ENCODE results near the gene UBAC2. TPM values are rescaled to one million over a fixed set of nuclear protein-coding genes. Genes with fewer than 3 reads are reported as not detected.
A peak's percentile ranks its signal among the peaks of the same experiment; 100 is the strongest.

The UBAC2 gene
- total RNA-seq, 1 donor from 2014 or later: 87.7 TPM

- Histone ChIP-seq H4K20me1 (ENCODE audit: low read depth) (no peaks in the 10 kb centered on the region), H3K27ac (no peak overlapping the region), H3K4me3 (no peak overlapping the region), H3K27me3 (no peaks in the 10 kb centered on the region), H3F3A (ENCODE audit: low read depth) (no peaks in the 10 kb centered on the region), H3K79me2 (ENCODE audit: low read depth) (no peaks in the 10 kb centered on the region), H2AFZ (replicated peaks) (no peak overlapping the region), H3K36me3 (no peaks in the 10 kb centered on the region), H3K4me1 (peaks cover 13% of the 10 kb centered on the region), H3K9ac (no peak overlapping the region), H3K9me3 (ENCODE audit: low read depth) (no peaks in the 10 kb centered on the region), H3K4me2 (no peak overlapping the region)
- TF ChIP-seq EZH2 (IDR thresholded peaks at IDR 0.05) (no peak), EZH2phosphoT487 (IDR thresholded peaks at IDR 0.05) (no peak), CTCF (IDR thresholded peaks at IDR 0.05) (no peak)
- H3K27ac Mint-ChIP-seq: no peak overlapping the region
- H3K4me1 Mint-ChIP-seq: peaks cover 18% of the 10 kb centered on the region
- no peaks in the 10 kb centered on the region for H3K9me3 Mint-ChIP-seq
- H3K36me3 Mint-ChIP-seq: no peaks in the 10 kb centered on the region
- no peak for DNase-seq (ENCODE audit: low spot score)
- peak overlapping the region; percentile 14 for H3K4me3 Mint-ChIP-seq
- H3K27me3 Mint-ChIP-seq (ENCODE audit: insufficient read depth, low read depth): peaks cover 12% of the 10 kb centered on the region
Observed at GRCh38 chr13:99418103-99418842, 217.6 kb downstream of the UBAC2 start.

GRCh38 chr13:99418843-99419140 is 218.1 kb downstream of the UBAC2 start:
- peak overlapping the region; percentile 14 for H3K4me3 Mint-ChIP-seq
- H3K4me1 Mint-ChIP-seq: peaks cover 18% of the 10 kb centered on the region
- no peaks in the 10 kb centered on the region for H3K36me3 ChIP-seq
- H3K27me3 ChIP-seq: no peaks in the 10 kb centered on the region
- no peaks in the 10 kb centered on the region for H3K36me3 Mint-ChIP-seq
- H3K9ac ChIP-seq: no peak overlapping the region
- no peak overlapping the region for H3K4me3 ChIP-seq
- no peaks in the 10 kb centered on the region for H4K20me1 ChIP-seq (ENCODE audit: low read depth)
- no peak for DNase-seq (ENCODE audit: low spot score)
- H3K9me3 Mint-ChIP-seq: no peaks in the 10 kb centered on the region
- H3K27me3 Mint-ChIP-seq (ENCODE audit: insufficient read depth, low read depth): peaks cover 12% of the 10 kb centered on the region
- TF ChIP-seq EZH2phosphoT487 (IDR thresholded peaks at IDR 0.05) (no peak), EZH2 (IDR thresholded peaks at IDR 0.05) (no peak), CTCF (IDR thresholded peaks at IDR 0.05) (no peak)
- H3K4me2 ChIP-seq: no peak overlapping the region
- no peak overlapping the region for H3K27ac ChIP-seq
- no peaks in the 10 kb centered on the region for H3K9me3 ChIP-seq (ENCODE audit: low read depth)
- no peaks in the 10 kb centered on the region for H3F3A ChIP-seq (ENCODE audit: low read depth)
- H3K27ac Mint-ChIP-seq: no peak overlapping the region
- no peaks in the 10 kb centered on the region for H3K79me2 ChIP-seq (ENCODE audit: low read depth)
- H2AFZ ChIP-seq (replicated peaks): no peak overlapping the region
- H3K4me1 ChIP-seq: peaks cover 13% of the 10 kb centered on the region

- H3F3A ChIP-seq (ENCODE audit: low read depth): no peaks in the 10 kb centered on the region
- H3K27me3 Mint-ChIP-seq (ENCODE audit: insufficient read depth, low read depth): peaks cover 12% of the 10 kb centered on the region
- H3K4me3 Mint-ChIP-seq: peak overlapping the region; percentile 46
- H2AFZ ChIP-seq (replicated peaks): no peak overlapping the region
- no peak overlapping the region for H3K9ac ChIP-seq
- no peak overlapping the region for H3K4me2 ChIP-seq
- H3K4me1 ChIP-seq: peaks cover 13% of the 10 kb centered on the region
- no peaks in the 10 kb centered on the region for H3K36me3 Mint-ChIP-seq
- H3K9me3 Mint-ChIP-seq: no peaks in the 10 kb centered on the region
- no peak for TF ChIP-seq CTCF (IDR thresholded peaks at IDR 0.05)
- no peak for TF ChIP-seq EZH2 (IDR thresholded peaks at IDR 0.05)
- no peak for TF ChIP-seq EZH2phosphoT487 (IDR thresholded peaks at IDR 0.05)
- no peaks in the 10 kb centered on the region for H3K79me2 ChIP-seq (ENCODE audit: low read depth)
- no peak for DNase-seq (ENCODE audit: low spot score)
- H3K4me3 ChIP-seq: no peak overlapping the region
- no peak overlapping the region for H3K27ac Mint-ChIP-seq
- no peak overlapping the region for H3K27ac ChIP-seq
- H3K36me3 ChIP-seq: no peaks in the 10 kb centered on the region
- no peaks in the 10 kb centered on the region for H3K27me3 ChIP-seq
- H3K4me1 Mint-ChIP-seq: peaks cover 18% of the 10 kb centered on the region
- no peaks in the 10 kb centered on the region for H3K9me3 ChIP-seq (ENCODE audit: low read depth)
- H4K20me1 ChIP-seq (ENCODE audit: low read depth): no peaks in the 10 kb centered on the region
Observed at GRCh38 chr13:99419591-99420243, 219.1 kb downstream of the UBAC2 start.

All from neural progenitor cell (in vitro differentiated cells).